ENCODE measurements around the gene GRIA3. TPM values are rescaled to one million over a fixed set of nuclear protein-coding genes. Genes with fewer than 3 reads are reported as not detected.
"Not testable (repeated sequence)": the region's sequence is repeated elsewhere in the genome, so short reads cannot be mapped to it uniquely, and the experiment has no call there.

The GRIA3 gene
- total RNA-seq, 2 donors from 2014 or later = 0.50 to 0.67 TPM

- ATAC-seq = no peak
Observed at GRCh38 chrX:123486297-123486696, 302.2 kb downstream of the GRIA3 start.

GRCh38 chrX:123487236-123487635, 303.2 kb downstream of the GRIA3 start:
- no peak for DNase-seq
- intact Hi-C loops (cut with DNase I, micrococcal nuclease) = no loop called here
- ATAC-seq = no peak

More at GRCh38 chrX:123486297-123486696, 302.2 kb downstream of the GRIA3 start:
- intact Hi-C loops (cut with DNase I, micrococcal nuclease) = no loop called here
- DNase-seq = no peak

GRCh38 chrX:123487669-123488068, 303.6 kb downstream of the GRIA3 start:
- DNase-seq = no peak
- ATAC-seq = no peak
- intact Hi-C loops (cut with DNase I, micrococcal nuclease) = no loop called here

- DNase-seq (no peak), ATAC-seq (no peak)
- intact Hi-C loops (cut with DNase I, micrococcal nuclease) = no loop called here
Observed at GRCh38 chrX:123489011-123489410, 304.9 kb downstream of the GRIA3 start.

GRCh38 chrX:123493857-123494256, 309.8 kb downstream of the GRIA3 start:
- ATAC-seq (no peak), DNase-seq (no peak)
- intact Hi-C loops (cut with DNase I, micrococcal nuclease) = no loop called here

- no peak for DNase-seq
- ATAC-seq = no peak
- intact Hi-C loops (cut with DNase I, micrococcal nuclease) = no loop called here
Observed at GRCh38 chrX:123499787-123500186, 315.7 kb downstream of the GRIA3 start.

- no peak for DNase-seq
- ATAC-seq = no peak
- intact Hi-C loops (cut with DNase I, micrococcal nuclease) = no loop called here
Observed at GRCh38 chrX:123504047-123504446, 320.0 kb downstream of the GRIA3 start.

GRCh38 chrX:123504630-123505270, 320.7 kb downstream of the GRIA3 start:
- intact Hi-C loops (cut with DNase I, micrococcal nuclease) = no loop called here
- no peak for DNase-seq
- ATAC-seq = no peak

- DNase-seq (no peak), ATAC-seq (no peak)
- intact Hi-C loops (cut with DNase I, micrococcal nuclease) = no loop called here
Observed at GRCh38 chrX:123513585-123514278, 329.7 kb downstream of the GRIA3 start.

- ATAC-seq = peak; percentile 84
Observed at GRCh38 chrX:123514279-123514640, 330.2 kb downstream of the GRIA3 start.

GRCh38 chrX:123518791-123519190, 334.7 kb downstream of the GRIA3 start:
- intact Hi-C loops (cut with DNase I, micrococcal nuclease) = no loop called here
- ATAC-seq (no peak), DNase-seq (no peak)

More at GRCh38 chrX:123514279-123514640, 330.2 kb downstream of the GRIA3 start:
- intact Hi-C loops (cut with DNase I, micrococcal nuclease) = not testable (repeated sequence)
- DNase-seq = peak in 1 of 2 donors; percentile 29

- DNase-seq (no peak), ATAC-seq (no peak)
- intact Hi-C loops (cut with DNase I, micrococcal nuclease) = no loop called here
Observed at GRCh38 chrX:123525123-123525725, 341.1 kb downstream of the GRIA3 start.

GRCh38 chrX:123530726-123531125, 346.6 kb downstream of the GRIA3 start:
- DNase-seq; intact Hi-C loops (cut with DNase I, micrococcal nuclease); ATAC-seq: not testable (repeated sequence)
